H9 (cell line): ENCODE data around the gene B3GNT9. TPM values are rescaled to one million over a fixed set of nuclear protein-coding genes. Genes with fewer than 3 reads are reported as not detected.
A peak's percentile ranks its signal among the peaks of the same experiment; 100 is the strongest.

Experiments used
- DNase-seq: peaks from one replicate; pipeline ENCODE4 v3.0.0-alpha.2; 2017
- H2AFZ ChIP-seq: one replicate; pipeline ENCODE4 v1.6.1; 2013; ENCODE audit warnings: mild to moderate bottlenecking, low read length, control low read depth, moderate library complexity
- H2AK5ac ChIP-seq: 2 replicates; pipeline ENCODE4 v1.6.1; 2013; ENCODE audit warnings: low read length, control low read depth, mixed read lengths; ENCODE audit not compliant: insufficient read length
- H2BK120ac ChIP-seq: one replicate; pipeline ENCODE4 v1.6.1; 2013; ENCODE audit warnings: low read depth, mild to moderate bottlenecking, low read length, control low read depth, inconsistent platforms; ENCODE audit not compliant: poor library complexity, severe bottlenecking
- H2BK12ac ChIP-seq: 2 replicates; pipeline ENCODE4 v1.6.1; 2013; ENCODE audit warnings: low read length, control low read depth, mixed read lengths, low read depth; ENCODE audit not compliant: insufficient read length
- H2BK15ac ChIP-seq: 2 replicates; pipeline ENCODE4 v1.6.1; 2013; ENCODE audit warnings: low read depth, low read length, control low read depth
- H2BK20ac ChIP-seq: one replicate; pipeline ENCODE4 v1.6.1; 2013; ENCODE audit warnings: low read depth, mild to moderate bottlenecking, low read length, control low read depth, inconsistent platforms; ENCODE audit not compliant: poor library complexity, severe bottlenecking
- H2BK5ac ChIP-seq: 2 replicates; pipeline ENCODE4 v1.6.1; 2013; ENCODE audit warnings: low read length, control low read depth, mixed read lengths; ENCODE audit not compliant: insufficient read length
- H3K14ac ChIP-seq: 2 replicates; pipeline ENCODE4 v1.6.1; 2013; ENCODE audit warnings: low read length, control low read depth; ENCODE audit not compliant: insufficient read depth
- H3K18ac ChIP-seq: 2 replicates; pipeline ENCODE4 v1.6.1; 2013; ENCODE audit warnings: low read depth, mild to moderate bottlenecking, mixed read lengths, low read length, control low read depth; ENCODE audit not compliant: insufficient read length
- H3K23ac ChIP-seq: 2 replicates; pipeline ENCODE4 v1.6.1; 2013; ENCODE audit warnings: low read length, control low read depth, mixed read lengths, low read depth; ENCODE audit not compliant: insufficient read length
- H3K23me2 ChIP-seq: 2 replicates; pipeline ENCODE4 v1.6.1; 2013; ENCODE audit warnings: low read depth, mild to moderate bottlenecking, mixed read lengths, low read length, control low read depth; ENCODE audit not compliant: insufficient read length, poor library complexity, severe bottlenecking
- H3K27ac ChIP-seq: 2 replicates; pipeline ENCODE4 v1.5.1; 2013; ENCODE audit warnings: low read length, control low read depth, mixed read lengths, low read depth; ENCODE audit not compliant: insufficient read length
- H3K27me3 ChIP-seq: 2 replicates; pipeline ENCODE4 v1.6.1; 2013; ENCODE audit warnings: low read length, control low read depth, inconsistent platforms; ENCODE audit not compliant: insufficient read depth
- H3K4ac ChIP-seq: 2 replicates; pipeline ENCODE4 v1.6.1; 2013; ENCODE audit warnings: low read depth, mild to moderate bottlenecking, control low read depth, inconsistent platforms, low read length, moderate library complexity
- H3K4me1 ChIP-seq: 2 replicates; pipeline ENCODE4 v1.6.1; 2013; ENCODE audit warnings: low read length, control low read depth, inconsistent platforms; ENCODE audit not compliant: insufficient read depth
- H3K4me2 ChIP-seq: 2 replicates; pipeline ENCODE4 v1.6.1; 2013; ENCODE audit warnings: low read length, control low read depth, mixed read lengths; ENCODE audit not compliant: insufficient read length, insufficient read depth
- H3K56ac ChIP-seq: 2 replicates; pipeline ENCODE4 v1.6.1; 2013; ENCODE audit warnings: low read depth, mild to moderate bottlenecking, mixed read lengths, low read length, control low read depth; ENCODE audit not compliant: insufficient read length
- H3K79me1 ChIP-seq: 2 replicates; pipeline ENCODE4 v1.6.1; 2013; ENCODE audit warnings: low read depth, mild to moderate bottlenecking, moderate library complexity, low read length, control low read depth, inconsistent platforms; ENCODE audit not compliant: insufficient read depth, poor library complexity, severe bottlenecking
- H3K79me2 ChIP-seq: 2 replicates; pipeline ENCODE4 v1.6.1; 2013; ENCODE audit warnings: low read length, control low read depth, inconsistent platforms; ENCODE audit not compliant: insufficient read depth
- H3K9ac ChIP-seq: 2 replicates; pipeline ENCODE4 v1.6.1; 2013; ENCODE audit warnings: low read length, control low read depth, mixed read lengths; ENCODE audit not compliant: insufficient read length; ENCODE audit errors: extremely low read depth
- H3K9me3 ChIP-seq: one replicate; pipeline ENCODE4 v1.6.1; 2013; ENCODE audit warnings: low read depth, low read length, inconsistent platforms; ENCODE audit not compliant: control insufficient read depth
- H3T11ph ChIP-seq: one replicate; pipeline ENCODE4 v1.6.1; 2013; ENCODE audit warnings: mild to moderate bottlenecking, low read length, control low read depth, inconsistent platforms
- H4K20me1 ChIP-seq: one replicate; pipeline ENCODE4 v1.6.1; 2013; ENCODE audit not compliant: control insufficient read depth, insufficient read length, insufficient read depth
- H4K5ac ChIP-seq: 2 replicates; pipeline ENCODE4 v1.6.1; 2013; ENCODE audit warnings: low read depth, mild to moderate bottlenecking, mixed read lengths, low read length, control low read depth; ENCODE audit not compliant: insufficient read length
- H4K8ac ChIP-seq: replicated peaks from 2 replicates; pipeline ENCODE4 v1.6.1; 2013; ENCODE audit warnings: low read length, control low read depth, mixed read lengths, low read depth; ENCODE audit not compliant: insufficient read length
- H4K91ac ChIP-seq: 2 replicates; pipeline ENCODE4 v1.6.1; 2013; ENCODE audit warnings: low read depth, mild to moderate bottlenecking, moderate library complexity, mixed read lengths, low read length, control low read depth; ENCODE audit not compliant: insufficient read length
- H3K27ac Mint-ChIP-seq, 3 experiments: 2 replicates in 2 of 3; 3 replicates in 1 of 3; pipeline ENCODE4 v1.8.0; 2020 to 2021; ENCODE audit warnings: mixed read lengths in 3 of 3, mild to moderate bottlenecking in 1 of 3, moderate library complexity in 1 of 3
- H3K27me3 Mint-ChIP-seq: 2 replicates; pipeline ENCODE4 v1.8.0; 2021; ENCODE audit warnings: low read depth, mild to moderate bottlenecking, moderate library complexity, mixed read lengths
- H3K36me3 Mint-ChIP-seq, 3 experiments: 2 replicates in 2 of 3; 3 replicates in 1 of 3; pipeline ENCODE4 v1.8.0; 2020 to 2021; ENCODE audit warnings: low read depth in 3 of 3, mixed read lengths in 3 of 3; ENCODE audit not compliant: insufficient read depth in 1 of 3
- H3K4me1 Mint-ChIP-seq, 2 experiments: 2 replicates each; pipeline ENCODE4 v1.8.0; 2020; ENCODE audit warnings: mixed read lengths in 2 of 2
- H3K4me3 Mint-ChIP-seq, 2 experiments: 2 replicates in 1 of 2; 3 replicates in 1 of 2; pipeline ENCODE4 v1.8.0; 2020 to 2021; ENCODE audit warnings: mild to moderate bottlenecking in 2 of 2, mixed read lengths in 2 of 2, moderate library complexity in 1 of 2
- H3K9me3 Mint-ChIP-seq, 2 experiments: 2 replicates in 1 of 2; 3 replicates in 1 of 2; pipeline ENCODE4 v1.8.0; 2020; ENCODE audit warnings: mild to moderate bottlenecking in 2 of 2, mixed read lengths in 2 of 2, moderate library complexity in 1 of 2
- CTCF ChIP-seq: fragments of 200-600 bp; sonication (generic); conservative IDR thresholded peaks from 3 replicates; pipeline ENCODE4 v1.8.0; 2021; ENCODE audit warnings: antibody characterized with exemption, mild to moderate bottlenecking
- WGBS: extraction: QIAGEN DNeasy Blood & Tissue Kit; methylation state at CpG from one replicate; pipeline ENCODE4 v1.1.7; 2013; ENCODE audit warnings: missing lambda C conversion rate, low lambda C conversion rate, mixed read lengths; ENCODE audit not compliant: insufficient read length; ENCODE audit errors: extremely low coverage; 5-methylcytosine and 5-hydroxymethylcytosine counted together
- total RNA-seq: library from RNA; stranded (reverse); gene quantifications from 2 replicates; pipeline ENCODE4 v1.2.1, GENCODE V29; 2021

B3GNT9 gene
- total RNA-seq, 1 experiment from 2014 or later = 11.2 TPM

GRCh38 chr16:67177743-67178699 is 27.2 kb upstream of the B3GNT9 start:
- Histone ChIP-seq H4K8ac (no peak overlapping the region), H3K27me3 (peaks cover 17% of the 10 kb centered on the region; the same call in 1 of the 2 replicates), H3K4me2 (peak overlapping the region; percentile 48), H3K27ac (no peak overlapping the region), H3K79me2 (no peaks in the 10 kb centered on the region), H3K18ac (no peak overlapping the region), H2BK12ac (no peak overlapping the region), H2BK5ac (no peak overlapping the region), H3K4me1 (peaks cover 2% of the 10 kb centered on the region; the same call in 1 of the 2 replicates), H3K56ac (no peak overlapping the region), H4K20me1 (no peaks in the 10 kb centered on the region), H2BK20ac (no peak overlapping the region), H3T11ph (no peak overlapping the region), H3K9me3 (no peaks in the 10 kb centered on the region), H3K14ac (peak overlapping the region; percentile 32; the same call in 1 of the 2 replicates), H3K9ac (no peak overlapping the region), H2BK15ac (no peak overlapping the region), H3K79me1 (no peaks in the 10 kb centered on the region), H3K23me2 (peaks cover 17% of the 10 kb centered on the region), H4K5ac (no peak overlapping the region), H2AK5ac (no peak overlapping the region), H3K23ac (no peak overlapping the region), H2BK120ac (no peak overlapping the region), H4K91ac (no peak overlapping the region), H2AFZ (no peak overlapping the region), H3K4ac (no peak overlapping the region)
- WGBS = no CpG with 5 or more reads among the region's 73 CpGs
- peak; percentile 97 for DNase-seq
- Mint-ChIP-seq H3K36me3 (peaks cover 0 to 7% (median 6%) of the 10 kb centered on the region in 3 experiments; a peak in 2 of 7 replicates), H3K27me3 (peaks cover 45% of the 10 kb centered on the region), H3K4me1 (peaks cover 24 to 26% of the 10 kb centered on the region in 2 experiments), H3K9me3 (no peaks in the 10 kb centered on the region; a peak in 1 of 5 replicates), H3K4me3 (peak overlapping the region; percentile 54 to 78), H3K27ac (no peak overlapping the region)
- peak; percentile 20; the same call in 1 of the 3 replicates for TF ChIP-seq CTCF
